MM.1S (cell line): ENCODE results near the gene CREB3L2.

Experiments
- DNase-seq: peaks from one replicate; pipeline ENCODE4 v3.0.0-alpha.2; 2015
- H2AFZ ChIP-seq: fragments of 300-600 bp; sonication (generic); 2 replicates; pipeline ENCODE4 v1.6.0; 2016; ENCODE audit warnings: antibody characterized with exemption, low read length
- H3F3A ChIP-seq: fragments of 300-600 bp; sonication (generic); 2 replicates; pipeline ENCODE4 v1.6.1; 2016; ENCODE audit warnings: mild to moderate bottlenecking, antibody characterized with exemption, low read length, moderate library complexity, mixed read lengths; ENCODE audit not compliant: insufficient read depth
- H3K27ac ChIP-seq: fragments of 300-600 bp; sonication (generic); 2 replicates; pipeline ENCODE4 v1.5.1; 2016; ENCODE audit warnings: mild to moderate bottlenecking, low read length
- H3K27me3 ChIP-seq: fragments of 300-600 bp; sonication (generic); replicated peaks from 2 replicates; pipeline ENCODE4 v1.6.0; 2016; ENCODE audit warnings: low read length; ENCODE audit not compliant: insufficient read depth
- H3K36me3 ChIP-seq: fragments of 300-600 bp; sonication (generic); replicated peaks from 2 replicates; pipeline ENCODE4 v1.6.1; 2016; ENCODE audit warnings: mild to moderate bottlenecking, low read length, mixed read lengths; ENCODE audit not compliant: insufficient read depth
- H3K4me1 ChIP-seq: fragments of 300-600 bp; sonication (generic); 2 replicates; pipeline ENCODE4 v1.6.1; 2016; ENCODE audit warnings: low read length, mixed read lengths
- H3K4me2 ChIP-seq: fragments of 300-600 bp; sonication (generic); 2 replicates; pipeline ENCODE4 v1.6.0; 2016; ENCODE audit warnings: low read depth, low read length
- H3K4me3 ChIP-seq: fragments of 300-600 bp; sonication (generic); 2 replicates; pipeline ENCODE4 v1.5.1; 2016; ENCODE audit warnings: low read length, mixed read lengths
- H3K79me2 ChIP-seq: fragments of 300-600 bp; sonication (generic); 2 replicates; pipeline ENCODE4 v1.6.1; 2016; ENCODE audit warnings: mixed run types, low read length, mixed read lengths
- H3K9ac ChIP-seq: fragments of 300-600 bp; sonication (generic); 2 replicates; pipeline ENCODE4 v1.6.1; 2016; ENCODE audit warnings: low read length, mixed read lengths
- H3K9me2 ChIP-seq: fragments of 300-600 bp; sonication (generic); replicated peaks from 2 replicates; pipeline ENCODE4 v1.6.1; 2016; ENCODE audit warnings: mild to moderate bottlenecking, low read length, mixed read lengths; ENCODE audit not compliant: insufficient read depth
- H3K9me3 ChIP-seq: fragments of 300-600 bp; sonication (generic); replicated peaks from 2 replicates; pipeline ENCODE4 v1.6.1; 2016; ENCODE audit warnings: mild to moderate bottlenecking, low read length, mixed read lengths; ENCODE audit not compliant: insufficient read depth
- H4K20me1 ChIP-seq: fragments of 300-600 bp; sonication (generic); 2 replicates; pipeline ENCODE4 v1.6.1; 2016; ENCODE audit warnings: mild to moderate bottlenecking, low read length, moderate library complexity, mixed read lengths; ENCODE audit not compliant: insufficient read depth
- CTCF ChIP-seq: fragments of 300-600 bp; sonication (generic); IDR thresholded peaks from 2 replicates; pipeline ENCODE4 v1.5.1; 2016; ENCODE audit warnings: antibody characterized with exemption, low read length, mixed read lengths
- EZH2 ChIP-seq: fragments of 300-600 bp; sonication (generic); optimal IDR thresholded peaks from 2 replicates; pipeline ENCODE3; 2017; ENCODE audit warnings: low read depth, mild to moderate bottlenecking, antibody characterized with exemption, low read length, mixed read lengths
- EZH2phosphoT487 ChIP-seq: fragments of 300-600 bp; sonication (generic); IDR thresholded peaks from 2 replicates; pipeline ENCODE4 v1.6.1; 2018; ENCODE audit warnings: antibody characterized with exemption, low read length

Gene CREB3L2

GRCh38 chr7:137895301-137896221 lies 106.3 kb downstream of the CREB3L2 start:
- Histone ChIP-seq H3K79me2 (no peaks in the 10 kb centered on the region), H3K4me2 (no peak overlapping the region), H4K20me1 (no peaks in the 10 kb centered on the region), H3K9ac (no peak overlapping the region), H3K9me2 (no peaks in the 10 kb centered on the region), H3K9me3 (no peaks in the 10 kb centered on the region), H3K36me3 (peaks cover 9% of the 10 kb centered on the region; the same call in 1 of the 2 replicates), H3K27ac (no peak overlapping the region), H3K4me1 (peaks cover 11% of the 10 kb centered on the region), H3K27me3 (no peaks in the 10 kb centered on the region), H2AFZ (no peak overlapping the region), H3F3A (peaks cover 13% of the 10 kb centered on the region), H3K4me3 (no peak overlapping the region)
- no peak for TF ChIP-seq EZH2
- TF ChIP-seq EZH2phosphoT487: no peak
- TF ChIP-seq CTCF: no peak
- DNase-seq: no peak

GRCh38 chr7:137893143-137893742 lies 108.6 kb downstream of the CREB3L2 start:
- no peak overlapping the region for H3K27ac ChIP-seq
- no peak overlapping the region for H3K4me2 ChIP-seq
- H2AFZ ChIP-seq: no peak overlapping the region
- no peaks in the 10 kb centered on the region for H4K20me1 ChIP-seq
- no peak overlapping the region for H3K9ac ChIP-seq
- TF ChIP-seq EZH2phosphoT487: no peak
- TF ChIP-seq EZH2: no peak
- no peak for TF ChIP-seq CTCF
- no peaks in the 10 kb centered on the region for H3F3A ChIP-seq
- DNase-seq: no peak
- no peaks in the 10 kb centered on the region for H3K9me2 ChIP-seq
- no peaks in the 10 kb centered on the region for H3K27me3 ChIP-seq
- no peak overlapping the region for H3K4me3 ChIP-seq
- H3K36me3 ChIP-seq: peaks cover 9% of the 10 kb centered on the region; the same call in 1 of the 2 replicates
- H3K9me3 ChIP-seq: no peaks in the 10 kb centered on the region
- H3K79me2 ChIP-seq: 0 out of 2 replicates have a peak, but pooled peaks cover 5% of the 10 kb centered on the region
- no peaks in the 10 kb centered on the region for H3K4me1 ChIP-seq

GRCh38 chr7:137891016-137891655 lies 110.8 kb downstream of the CREB3L2 start:
- H3K4me2 ChIP-seq: no peak overlapping the region
- H3F3A ChIP-seq: no peaks in the 10 kb centered on the region
- 0 out of 2 replicates have a peak, but pooled peaks cover 5% of the 10 kb centered on the region for H3K79me2 ChIP-seq
- no peak overlapping the region for H3K27ac ChIP-seq
- H3K4me3 ChIP-seq: no peak overlapping the region
- no peak overlapping the region for H3K9ac ChIP-seq
- no peaks in the 10 kb centered on the region for H3K9me2 ChIP-seq
- DNase-seq: no peak
- H3K36me3 ChIP-seq: 0 out of 2 replicates have a peak, but pooled peaks cover 4% of the 10 kb centered on the region
- no peaks in the 10 kb centered on the region for H3K4me1 ChIP-seq
- no peak overlapping the region for H2AFZ ChIP-seq
- H4K20me1 ChIP-seq: no peaks in the 10 kb centered on the region
- H3K27me3 ChIP-seq: no peaks in the 10 kb centered on the region
- no peaks in the 10 kb centered on the region for H3K9me3 ChIP-seq
- TF ChIP-seq EZH2 (no peak), CTCF (no peak)
